Kidney glomerular epithelial cell (primary cell): ENCODE data around the gene PTPRN2.
"Not testable (repeated sequence)": the region's sequence is repeated elsewhere in the genome, so short reads cannot be mapped to it uniquely, and the experiment has no call there.

Experiments
- DNase-seq: peaks from one replicate; lab custom pipeline; 2025; lab: John Stamatoyannopoulos, UW

The PTPRN2 gene

DNA sequence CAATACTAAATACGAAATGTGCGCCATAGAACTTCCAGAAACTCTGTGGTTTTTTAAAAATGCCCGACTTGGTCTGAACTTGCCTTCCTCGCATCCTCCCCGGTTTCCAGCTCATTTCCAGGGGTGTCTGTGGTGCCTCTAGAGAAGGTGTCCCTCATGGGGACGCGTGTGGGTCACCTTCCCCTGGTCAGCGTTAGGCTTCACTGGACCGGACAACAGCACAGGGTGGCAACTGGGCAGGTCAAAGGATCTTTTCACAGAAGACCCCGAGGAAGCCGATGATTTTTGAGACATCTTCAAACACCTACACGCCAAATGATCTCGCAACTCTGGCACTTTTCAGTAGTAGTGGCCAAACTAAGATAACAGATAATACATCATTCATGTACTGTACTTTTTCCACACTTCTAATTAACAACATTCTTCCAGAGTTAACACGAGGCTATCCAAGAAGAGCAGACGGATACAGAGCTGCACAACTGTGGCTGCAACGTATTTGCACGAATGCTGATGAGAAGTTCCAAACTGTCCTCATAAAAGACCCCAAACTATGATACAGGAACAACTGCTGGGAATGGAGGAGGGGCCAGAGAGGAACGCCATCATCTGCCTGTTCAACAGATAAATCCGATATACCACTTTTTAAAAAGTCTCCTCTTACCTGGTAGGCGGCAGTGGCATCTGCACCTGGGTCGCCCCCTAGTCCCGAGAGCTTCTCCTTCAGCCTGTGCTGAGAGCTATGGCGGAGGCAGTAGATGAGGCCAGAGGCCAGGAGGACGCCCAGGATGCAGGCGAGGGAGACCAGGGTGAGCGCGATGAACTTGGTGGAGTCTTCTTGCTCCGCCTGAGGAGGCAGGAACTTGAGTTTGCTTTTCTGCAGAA lies 905.3 kb downstream of the PTPRN2 start:
- no peak for DNase-seq

DNA sequence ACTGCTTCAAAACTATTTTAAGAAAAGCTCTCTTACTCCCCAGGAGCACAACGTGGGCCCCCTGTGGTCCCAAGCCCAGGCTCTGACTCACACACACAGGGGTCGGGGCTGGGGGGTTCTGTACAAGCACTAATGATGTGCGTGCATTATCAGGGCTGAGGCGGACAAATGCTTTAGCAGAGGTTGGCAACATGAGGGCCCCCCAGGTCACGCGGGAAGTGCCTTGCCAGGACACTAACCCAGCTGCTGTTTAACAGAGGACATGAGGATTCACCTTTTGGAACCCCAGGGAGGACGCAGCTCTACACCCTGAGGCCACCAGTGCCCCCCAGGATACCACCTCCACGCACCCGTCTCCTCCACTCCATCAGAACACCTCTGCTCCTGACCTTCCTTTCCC lies 908.0 kb downstream of the PTPRN2 start:
- no peak for DNase-seq

DNA sequence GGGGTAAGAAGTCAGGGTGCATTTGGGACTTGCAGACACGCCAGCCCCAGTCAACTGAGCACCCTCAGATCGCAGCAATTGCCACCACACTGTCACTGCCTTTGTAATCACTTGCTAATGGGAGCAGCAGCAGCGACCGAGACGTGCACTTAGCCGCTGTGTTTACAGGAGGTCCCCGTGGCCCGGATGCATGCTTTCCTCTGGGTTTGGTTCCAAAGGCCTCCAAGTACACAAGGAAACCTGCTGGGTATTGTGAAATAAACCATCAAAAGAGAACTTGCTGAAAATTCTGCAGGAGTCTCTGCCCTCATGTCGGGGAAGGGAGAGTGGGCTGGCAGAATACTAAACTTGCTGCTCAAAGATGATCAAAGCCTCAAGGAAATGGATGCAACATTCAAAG lies 909.1 kb downstream of the PTPRN2 start:
- no peak for DNase-seq

DNA sequence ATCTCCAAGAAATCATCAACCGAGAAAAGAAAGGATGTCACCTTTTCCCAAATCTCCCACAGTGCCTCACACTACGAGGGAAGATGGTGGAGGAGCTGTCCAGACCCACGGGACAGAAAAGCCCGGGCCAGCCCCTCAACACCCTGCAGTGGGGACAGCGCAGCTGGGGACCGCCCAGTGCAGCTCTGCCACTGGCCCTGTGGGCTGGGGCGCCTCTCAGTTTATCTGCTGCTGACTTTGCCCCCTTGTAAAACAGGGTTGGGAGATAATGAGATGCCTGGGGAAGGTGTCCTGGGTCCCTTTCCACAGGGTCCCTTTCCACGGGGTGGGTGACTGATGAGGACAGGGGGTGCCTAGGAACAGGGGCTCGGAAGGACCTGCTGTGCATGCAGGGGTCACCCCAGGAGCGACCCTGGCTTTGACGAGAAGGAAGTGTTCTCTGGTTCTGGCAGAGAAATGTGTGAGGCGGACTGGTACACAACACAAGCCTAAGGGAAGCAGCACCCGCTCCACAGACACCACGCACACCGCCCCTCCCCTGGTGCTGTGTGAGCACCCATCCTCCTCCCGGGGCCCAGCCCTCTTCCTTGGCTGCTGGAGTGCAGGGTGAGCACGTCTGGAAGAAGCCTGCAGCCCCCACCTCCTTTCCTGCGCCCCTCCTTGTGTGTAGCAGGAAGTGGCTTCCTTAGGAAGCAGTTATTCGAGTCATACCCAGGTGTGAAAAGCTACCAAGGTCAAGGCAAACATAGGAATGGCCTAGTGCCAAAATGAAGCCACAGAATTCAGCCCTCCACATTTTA lies 911.0 kb downstream of the PTPRN2 start:
- no peak for DNase-seq

DNA sequence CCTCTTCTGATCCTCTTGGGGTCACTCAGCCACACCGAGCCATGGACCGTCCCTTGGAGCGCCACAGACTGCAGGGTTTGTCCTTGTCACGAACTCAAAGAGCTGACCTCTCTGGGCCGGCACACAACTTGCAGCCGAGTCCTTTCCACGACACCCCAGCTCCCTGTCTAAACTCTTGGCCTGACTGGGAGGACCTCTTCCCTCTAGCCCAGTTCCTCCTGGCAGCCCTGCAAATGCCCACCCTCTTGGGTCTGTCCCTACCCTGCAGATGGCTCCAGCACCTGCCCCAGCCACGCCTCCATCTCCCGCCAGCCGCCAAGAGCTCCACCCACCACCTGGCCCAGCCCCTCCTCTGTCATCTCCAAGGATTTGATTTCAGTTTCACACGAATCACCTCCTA lies 911.6 kb downstream of the PTPRN2 start:
- no peak for DNase-seq

DNA sequence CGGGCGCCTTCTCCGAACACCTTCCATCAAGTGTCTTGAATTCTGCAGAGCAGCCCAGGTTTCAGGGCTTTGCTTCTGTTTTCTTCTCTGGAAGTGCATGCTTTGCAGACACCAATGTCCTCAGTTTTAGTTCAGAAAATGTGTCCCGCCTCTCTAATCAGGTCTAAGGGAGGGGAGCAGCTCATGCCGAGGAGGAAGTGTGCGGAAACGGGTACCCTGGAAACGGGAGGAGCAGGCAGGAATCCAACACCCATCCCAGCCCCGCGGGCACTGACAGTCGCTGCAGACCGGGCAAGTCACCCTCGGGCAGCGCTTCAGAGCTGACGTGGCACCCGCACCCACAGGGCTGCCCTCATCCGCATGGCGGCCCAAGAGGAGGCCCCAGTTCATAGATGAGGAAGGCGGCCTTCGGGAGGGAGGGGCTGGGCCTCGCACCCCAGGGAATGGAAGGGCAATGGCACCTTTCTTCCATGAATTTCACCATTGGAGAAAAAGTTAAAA lies 912.1 kb downstream of the PTPRN2 start:
- DNase-seq = no peak

DNA sequence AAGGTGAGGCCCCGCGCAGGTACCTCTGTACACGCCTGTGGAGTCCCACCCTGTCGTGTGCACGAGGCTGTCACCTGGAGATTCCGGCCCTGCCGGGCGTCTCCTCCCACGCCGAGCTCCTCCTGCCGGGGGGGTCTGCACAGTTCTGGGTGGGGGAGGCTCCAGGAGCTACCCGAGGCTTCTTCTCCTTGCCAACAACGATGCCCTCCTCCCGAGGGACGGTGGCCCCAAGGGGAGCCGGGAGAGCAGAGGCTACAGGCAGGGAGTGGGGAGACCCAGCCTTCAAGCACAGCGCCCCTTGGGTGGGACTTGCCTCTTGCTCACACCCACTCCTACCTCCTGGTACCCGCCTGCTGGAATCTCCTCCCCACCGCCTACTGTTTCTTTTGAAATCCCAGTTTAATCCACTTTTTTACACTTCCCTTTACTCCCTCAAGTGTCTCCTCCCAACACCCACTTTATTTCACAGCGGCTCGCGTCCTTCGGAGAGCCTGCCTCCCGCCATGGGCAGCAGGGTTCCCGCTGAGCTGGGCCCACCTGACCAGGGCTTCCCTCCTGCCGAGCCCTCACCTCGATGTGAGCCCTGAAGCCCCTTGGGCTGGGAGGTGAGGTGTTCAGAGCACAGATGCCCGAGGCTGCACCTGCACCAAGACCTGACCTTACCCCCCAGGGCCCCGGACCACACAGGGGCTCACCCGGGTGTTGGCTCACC lies 912.8 kb downstream of the PTPRN2 start:
- no peak for DNase-seq

DNA sequence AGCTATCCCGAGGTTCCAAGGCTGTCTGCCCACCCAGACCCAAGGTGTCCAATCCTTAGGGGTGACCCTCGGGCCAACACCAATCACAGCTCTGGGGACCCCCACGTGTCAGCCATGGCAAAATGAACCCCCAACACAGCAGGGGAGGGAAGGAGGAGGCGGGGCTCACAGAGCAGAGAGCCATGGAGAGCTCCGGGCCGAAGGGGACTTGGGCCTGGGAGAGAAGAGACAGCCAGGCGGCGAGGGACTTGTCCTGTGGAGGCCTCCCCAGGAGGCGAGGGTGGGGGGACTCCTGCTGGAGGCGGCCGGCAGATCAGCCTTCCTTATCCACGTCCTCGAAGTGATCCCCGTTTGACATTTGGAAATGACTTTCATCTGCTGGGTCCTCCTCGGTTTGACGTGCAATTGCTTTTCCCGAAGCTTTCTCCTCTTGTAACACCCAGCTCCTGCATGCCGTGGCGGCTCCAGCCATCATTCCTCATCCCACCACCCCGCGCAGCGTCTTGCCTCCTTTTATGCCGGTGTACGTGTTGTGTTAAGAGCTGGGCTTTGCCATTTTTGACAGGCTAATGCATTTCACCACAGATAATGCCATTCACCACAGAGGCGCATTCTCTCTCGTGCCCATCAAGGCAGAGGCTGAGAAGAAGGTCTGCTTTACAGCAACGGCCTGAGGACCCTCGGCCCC lies 913.5 kb downstream of the PTPRN2 start:
- no peak for DNase-seq

DNA sequence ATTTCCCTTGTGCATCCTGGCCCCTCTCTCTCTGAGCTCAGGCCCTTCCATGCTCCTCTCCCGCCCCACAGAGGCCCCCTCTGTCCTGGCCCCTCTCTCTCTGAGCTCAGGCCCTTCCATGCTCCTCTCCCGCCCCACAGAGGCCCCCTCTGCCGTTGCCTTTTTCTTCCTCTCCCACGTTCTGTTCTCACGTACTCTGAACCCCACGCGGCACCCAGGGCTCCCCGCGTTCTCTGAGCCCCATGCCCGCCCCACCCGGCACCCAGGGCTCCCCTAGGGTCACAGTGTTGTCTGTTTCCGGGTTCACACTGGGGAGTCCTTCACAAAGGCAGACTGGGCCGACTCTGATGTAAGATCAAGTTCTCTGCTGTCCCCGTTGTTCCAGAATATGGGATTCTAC lies 914.0 kb downstream of the PTPRN2 start:
- no peak for DNase-seq

DNA sequence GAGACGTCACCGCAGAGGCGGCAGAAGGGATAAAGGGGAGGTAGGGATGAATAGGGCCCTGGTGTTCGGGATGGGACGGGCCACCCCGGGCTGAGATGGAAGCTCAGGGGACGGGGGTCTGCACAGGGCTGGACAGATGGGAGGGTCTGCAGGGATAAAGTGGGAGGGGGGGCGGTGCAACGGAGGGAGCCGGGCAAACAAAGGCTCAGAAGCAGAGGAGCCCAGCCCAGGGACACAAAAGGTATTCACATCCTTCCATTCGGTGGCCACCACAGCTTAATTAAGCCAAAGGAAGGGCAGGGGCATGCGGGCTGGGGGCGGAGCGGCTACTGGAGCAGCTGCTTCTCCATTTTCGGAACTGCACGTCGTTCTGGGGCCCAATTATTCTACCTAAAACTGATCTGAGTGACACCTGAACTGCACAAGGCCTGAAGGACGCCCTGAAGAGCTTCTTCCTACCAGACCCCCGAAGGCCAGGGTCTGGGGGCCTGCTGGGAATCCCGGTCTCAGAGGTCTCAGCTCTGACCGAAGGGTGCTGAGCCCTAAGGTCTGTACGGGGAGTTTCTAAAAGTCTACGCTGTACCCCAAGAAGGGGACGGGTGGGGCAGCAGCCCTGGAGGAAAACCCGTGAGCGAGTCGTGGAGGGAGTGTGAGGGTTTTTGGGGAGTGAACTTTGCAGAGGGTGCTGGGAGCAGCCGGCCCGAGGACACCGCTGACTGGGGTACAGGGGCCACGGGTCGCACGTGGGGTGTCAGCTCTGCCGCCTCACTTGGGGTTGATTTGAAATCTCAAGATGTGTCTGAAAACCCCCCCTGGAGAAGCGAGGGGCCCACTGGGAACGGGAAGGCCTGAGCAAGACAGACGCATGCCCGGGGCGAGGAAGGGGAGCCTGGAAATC lies 916.0 kb downstream of the PTPRN2 start:
- DNase-seq = no peak

DNA sequence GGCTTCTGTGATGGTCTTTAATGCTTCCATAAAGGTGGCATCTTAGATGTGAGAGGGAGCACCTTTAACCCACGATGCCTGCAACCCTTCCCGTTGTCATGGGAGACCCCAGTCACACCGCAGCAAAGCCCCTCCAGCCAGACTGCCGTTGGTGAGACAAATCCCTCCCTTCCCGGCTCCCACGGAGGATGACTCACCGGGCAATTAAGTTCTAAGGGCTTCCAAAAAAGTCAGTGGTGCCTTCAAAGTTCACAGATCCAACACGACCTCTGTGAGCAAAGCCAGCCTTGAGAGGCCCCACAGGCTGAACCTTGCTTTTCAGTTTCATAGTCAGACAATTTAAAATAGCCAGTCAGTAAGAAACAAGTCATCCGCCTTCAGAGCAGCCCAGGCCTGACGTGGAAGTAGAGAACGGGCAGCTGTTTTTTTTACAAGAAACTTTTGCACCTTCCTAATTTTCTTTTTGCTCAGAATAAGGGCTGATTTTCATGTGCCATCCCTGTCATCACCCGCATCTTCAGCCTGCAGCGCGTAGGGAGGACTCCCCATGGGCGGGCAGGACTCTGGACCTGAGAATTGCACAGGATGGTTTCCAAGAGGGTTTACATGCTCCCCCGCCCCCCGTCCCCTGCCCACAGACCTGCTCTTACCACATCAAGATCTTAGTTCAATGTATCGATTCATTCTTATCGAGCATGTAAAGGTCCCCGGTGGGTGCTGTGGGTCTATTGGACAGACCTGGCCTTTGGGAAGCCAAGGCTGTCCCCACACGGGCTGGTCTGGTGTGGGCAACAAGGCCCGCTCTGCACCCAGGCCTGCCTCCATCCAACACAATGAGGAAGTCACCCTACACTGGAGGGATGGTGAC lies 916.9 kb downstream of the PTPRN2 start:
- no peak for DNase-seq

DNA sequence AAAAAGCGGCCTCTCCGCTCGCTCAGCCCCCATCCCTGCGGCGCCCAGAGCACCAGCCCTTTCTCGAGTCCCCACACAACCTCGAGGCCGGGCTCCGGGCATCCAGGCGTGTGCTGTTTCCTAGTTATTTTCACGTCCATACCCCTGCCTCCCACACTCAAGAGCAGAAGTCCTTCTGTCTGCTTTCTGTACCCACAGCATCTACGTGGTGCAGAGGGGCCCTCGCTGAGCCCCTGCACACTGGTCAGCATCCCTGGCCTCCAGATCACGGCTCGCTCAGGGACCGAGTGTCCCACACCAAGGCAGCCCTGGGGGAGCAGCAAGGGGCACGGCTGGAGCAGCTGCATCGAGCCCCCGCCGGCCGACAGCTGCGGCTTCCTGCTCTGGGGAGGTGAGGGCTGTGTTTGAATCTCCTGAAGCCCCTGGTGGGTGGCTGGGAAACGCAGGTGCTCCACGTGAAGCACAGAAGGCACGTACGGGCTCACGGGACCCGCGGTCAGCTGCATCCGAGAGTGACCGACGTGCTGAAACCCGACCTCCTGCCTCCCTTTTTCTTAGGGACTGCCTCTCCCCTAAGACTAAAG lies 917.8 kb downstream of the PTPRN2 start:
- DNase-seq = no peak

DNA sequence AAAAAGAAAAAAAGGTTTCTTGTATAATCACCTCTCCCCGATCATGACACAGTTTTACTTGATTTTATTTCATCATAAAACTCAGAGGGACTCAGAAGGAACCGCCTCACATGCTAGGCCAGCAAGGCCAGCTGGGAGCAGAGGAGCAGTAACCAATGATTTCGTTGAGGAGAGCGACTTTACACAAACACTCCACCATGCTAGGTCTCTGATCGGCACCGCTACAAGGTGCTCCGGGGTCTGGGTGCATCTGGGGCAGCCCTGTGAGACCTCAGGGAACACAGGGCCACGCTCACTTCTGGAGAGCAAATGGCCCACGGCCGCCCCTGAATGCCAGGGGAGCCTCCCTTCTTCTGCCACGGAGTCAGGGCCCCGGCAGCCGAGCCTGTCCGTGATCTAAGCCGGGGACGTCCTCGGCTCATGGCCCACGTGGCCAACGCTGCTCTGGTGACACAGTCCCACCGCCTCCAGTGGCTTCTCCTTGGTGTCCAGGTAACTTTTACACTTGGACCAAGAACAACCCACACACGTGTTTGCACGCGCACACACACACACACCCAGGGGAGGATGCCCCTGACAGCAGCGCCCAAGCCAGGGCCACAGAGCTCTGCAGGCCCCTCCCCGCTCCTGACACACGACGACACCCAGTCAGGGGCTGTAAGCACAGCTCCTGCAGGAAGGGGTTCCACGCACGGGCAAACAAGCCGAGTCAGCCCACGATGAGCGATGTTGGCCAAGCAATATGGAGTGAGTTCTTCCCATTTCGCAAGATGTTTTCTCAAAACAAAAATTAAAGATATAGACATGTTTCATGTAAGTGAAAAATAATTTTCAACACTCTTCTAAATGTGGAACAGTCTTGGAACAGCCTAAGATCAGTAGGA lies 918.5 kb downstream of the PTPRN2 start:
- no peak for DNase-seq

DNA sequence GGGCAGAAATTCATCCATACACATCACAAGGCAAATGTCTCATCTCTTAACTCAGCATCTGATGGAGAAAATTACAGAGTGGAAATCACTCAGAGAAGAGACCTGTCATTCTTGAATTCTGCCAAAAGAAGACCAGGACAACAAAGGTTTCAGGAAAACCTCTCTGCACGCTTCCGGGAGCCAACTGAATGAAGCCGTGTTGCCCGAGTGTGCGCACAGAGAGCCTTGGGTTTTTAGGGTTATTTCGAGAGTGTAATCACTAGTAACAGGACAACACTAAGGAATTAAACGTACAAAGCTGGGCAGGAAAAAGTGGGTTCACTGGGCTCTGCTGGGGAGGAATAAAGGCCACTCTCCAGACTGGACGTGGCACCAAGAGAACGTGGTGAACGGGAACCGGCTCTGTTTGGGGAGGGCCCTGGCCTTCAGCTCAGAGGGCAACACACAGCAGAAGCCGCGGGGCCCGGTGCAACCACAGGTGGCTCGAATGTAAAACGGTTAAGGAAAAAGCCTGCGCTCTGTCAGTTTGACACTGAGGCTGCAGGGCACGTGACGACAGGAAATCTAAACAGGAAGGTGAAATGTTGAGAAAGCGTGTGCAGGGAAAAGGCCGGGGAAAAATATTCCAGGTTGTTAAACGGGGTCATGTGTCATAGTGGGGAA lies 919.3 kb downstream of the PTPRN2 start:
- no peak for DNase-seq

DNA sequence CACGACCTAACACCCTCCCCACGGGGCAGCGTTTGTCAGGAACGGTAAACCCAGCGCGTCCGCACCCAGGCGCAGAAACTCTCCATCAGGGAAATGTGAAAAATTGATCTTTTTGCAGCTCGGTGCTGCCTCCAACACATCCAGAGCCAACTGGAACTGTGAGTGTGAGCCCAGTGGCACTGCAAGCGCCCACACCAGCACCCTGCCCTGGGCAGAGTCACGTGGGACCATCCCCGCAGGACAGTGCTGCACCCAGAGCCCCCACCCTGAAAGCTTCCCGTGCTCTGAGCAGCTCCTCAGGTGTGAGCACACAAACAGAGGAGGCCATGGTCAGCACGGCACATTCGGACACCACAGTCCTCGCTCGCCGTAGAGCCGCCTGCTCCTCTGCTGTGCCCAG lies 919.9 kb downstream of the PTPRN2 start:
- no peak for DNase-seq

DNA sequence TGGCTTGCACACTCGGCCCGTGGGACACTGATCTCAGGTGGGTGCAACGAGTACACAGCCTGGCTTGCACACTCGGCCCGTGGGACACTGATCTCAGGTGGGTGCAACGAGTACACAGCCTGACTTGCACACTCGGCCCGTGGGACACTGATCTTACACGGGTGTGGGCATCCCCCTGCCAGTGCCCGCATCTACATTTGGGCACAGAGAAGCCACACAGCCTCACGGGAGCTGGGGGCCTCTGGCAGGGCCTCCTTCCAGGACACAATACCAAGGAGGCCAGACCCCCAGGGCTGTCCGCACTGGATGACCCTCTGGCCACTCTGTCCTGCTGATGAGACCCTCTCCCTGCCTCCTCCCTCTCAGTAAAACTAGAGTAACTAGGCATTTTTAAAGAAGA lies 920.4 kb downstream of the PTPRN2 start:
- DNase-seq = no peak

DNA sequence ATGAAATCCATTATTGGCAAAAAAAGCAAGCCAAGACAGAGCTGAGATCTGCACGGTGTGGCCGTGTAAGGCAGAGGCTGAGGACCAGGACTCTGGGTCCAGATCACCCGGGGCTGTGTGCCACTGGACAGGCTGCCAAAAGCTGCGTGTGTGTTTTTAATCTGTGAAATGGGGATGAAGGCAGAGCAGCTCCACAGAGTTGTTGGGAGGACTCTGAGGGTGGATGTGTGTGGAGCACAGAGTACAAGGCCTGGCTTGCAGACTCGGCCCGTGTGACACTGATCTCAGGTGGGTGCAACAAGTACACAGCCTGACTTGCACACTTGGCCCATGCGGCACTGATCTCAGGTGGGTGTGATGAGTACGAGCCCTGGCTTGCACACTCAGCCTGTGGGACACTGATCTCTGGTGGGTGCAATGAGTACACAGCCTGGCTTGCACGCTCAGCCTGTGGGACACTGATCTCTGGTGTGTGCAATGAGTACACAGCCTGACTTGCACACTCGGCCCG lies 921.0 kb downstream of the PTPRN2 start:
- no peak for DNase-seq

DNA sequence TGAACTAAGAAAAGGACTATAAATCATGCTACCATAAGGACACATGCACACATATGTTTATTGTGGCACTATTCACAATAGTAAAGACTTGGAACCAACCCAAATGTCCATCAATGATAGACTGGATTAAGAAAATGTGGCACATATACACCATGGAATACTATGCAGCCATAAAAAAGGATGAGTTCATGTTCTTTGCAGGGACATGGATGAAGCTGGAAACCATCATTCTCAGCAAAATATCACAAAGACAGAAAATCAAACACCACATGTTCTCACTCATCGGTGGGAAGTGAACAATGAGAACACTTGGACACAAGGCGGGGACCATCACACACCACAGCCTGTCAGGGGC lies 922.0 kb downstream of the PTPRN2 start:
- DNase-seq = not testable (repeated sequence)
